ENCODE data around the gene SETDB1. TPM values are rescaled to one million over a fixed set of nuclear protein-coding genes. Genes with fewer than 3 reads are reported as not detected.
A peak's percentile ranks its signal among the peaks of the same experiment; 100 is the strongest.

The SETDB1 gene
- total RNA-seq, 1 donor from 2014 or later: 30.0 TPM

DNA sequence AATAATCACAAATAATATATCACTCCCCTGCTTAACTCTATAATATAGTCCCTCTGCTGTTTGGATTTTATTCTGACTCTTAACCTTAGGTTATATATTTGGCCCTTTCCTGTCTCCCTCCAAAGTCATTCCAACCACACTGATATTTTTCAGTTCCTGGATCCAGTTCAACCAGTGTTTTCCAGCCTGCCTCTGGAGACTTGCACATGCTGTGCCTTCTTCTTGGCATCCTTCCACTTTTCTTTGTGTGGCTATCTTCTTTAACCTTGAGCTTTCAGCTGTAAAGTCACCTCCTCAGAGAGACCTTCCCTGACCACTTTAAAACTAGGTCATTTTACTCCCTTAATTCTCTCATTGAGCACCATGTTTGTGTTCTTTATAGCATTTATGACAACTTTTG lies 29.1 kb downstream of the SETDB1 start:
- H3K79me2 ChIP-seq (ENCODE audit: insufficient read depth, low read length): no peaks in the 10 kb centered on the region
- H3K4me1 Mint-ChIP-seq (ENCODE audit: low read depth, unreplicated experiment): no peaks in the 10 kb centered on the region
- no peaks in the 10 kb centered on the region for H3K4me1 ChIP-seq (ENCODE audit: insufficient read depth, low read length)
- peaks cover 22% of the 10 kb centered on the region for H3K36me3 Mint-ChIP-seq (ENCODE audit: low read depth, unreplicated experiment)
- no peak overlapping the region for H2AFZ ChIP-seq (ENCODE audit: low read depth, low read length)
- TF ChIP-seq EZH2 (IDR thresholded peaks at IDR 0.05; ENCODE audit: insufficient read depth, low read length): no peak
- TF ChIP-seq, protein P1, sequence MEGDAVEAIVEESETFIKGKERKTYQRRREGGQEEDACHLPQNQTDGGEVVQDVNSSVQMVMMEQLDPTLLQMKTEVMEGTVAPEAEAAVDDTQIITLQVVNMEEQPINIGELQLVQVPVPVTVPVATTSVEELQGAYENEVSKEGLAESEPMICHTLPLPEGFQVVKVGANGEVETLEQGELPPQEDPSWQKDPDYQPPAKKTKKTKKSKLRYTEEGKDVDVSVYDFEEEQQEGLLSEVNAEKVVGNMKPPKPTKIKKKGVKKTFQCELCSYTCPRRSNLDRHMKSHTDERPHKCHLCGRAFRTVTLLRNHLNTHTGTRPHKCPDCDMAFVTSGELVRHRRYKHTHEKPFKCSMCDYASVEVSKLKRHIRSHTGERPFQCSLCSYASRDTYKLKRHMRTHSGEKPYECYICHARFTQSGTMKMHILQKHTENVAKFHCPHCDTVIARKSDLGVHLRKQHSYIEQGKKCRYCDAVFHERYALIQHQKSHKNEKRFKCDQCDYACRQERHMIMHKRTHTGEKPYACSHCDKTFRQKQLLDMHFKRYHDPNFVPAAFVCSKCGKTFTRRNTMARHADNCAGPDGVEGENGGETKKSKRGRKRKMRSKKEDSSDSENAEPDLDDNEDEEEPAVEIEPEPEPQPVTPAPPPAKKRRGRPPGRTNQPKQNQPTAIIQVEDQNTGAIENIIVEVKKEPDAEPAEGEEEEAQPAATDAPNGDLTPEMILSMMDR (IDR thresholded peaks at IDR 0.05; ENCODE audit: insufficient read depth, low read depth, low read length): no peak
- H3K27ac ChIP-seq (ENCODE audit: low read depth, low read length): no peak overlapping the region
- H3K27me3 Mint-ChIP-seq (ENCODE audit: low read depth, unreplicated experiment): no peaks in the 10 kb centered on the region
- no peak overlapping the region for H3K4me3 Mint-ChIP-seq (ENCODE audit: unreplicated experiment)
- no peaks in the 10 kb centered on the region for H4K20me1 ChIP-seq (ENCODE audit: insufficient read depth, low read length)
- no peaks in the 10 kb centered on the region for H3K27me3 ChIP-seq (ENCODE audit: insufficient read depth, low read length)
- no peaks in the 10 kb centered on the region for H3K9me3 Mint-ChIP-seq (ENCODE audit: unreplicated experiment)
- DNase-seq (ENCODE audit: low read depth) (no peak), FAIRE-seq (no peak)
- H3K27ac Mint-ChIP-seq (ENCODE audit: unreplicated experiment): peak overlapping the region; percentile 4
- no peak overlapping the region for H3K4me3 ChIP-seq (ENCODE audit: insufficient read depth, low read depth, low read length)
- no peak overlapping the region for H3K9ac ChIP-seq (ENCODE audit: low read length)
- H3K4me2 ChIP-seq (ENCODE audit: low read length): no peak overlapping the region
- peaks cover 33% of the 10 kb centered on the region for H3K36me3 ChIP-seq (ENCODE audit: insufficient read depth, low read length)
- no peaks in the 10 kb centered on the region for H3K9me3 ChIP-seq (ENCODE audit: insufficient read depth, low read depth, low read length)

DNA sequence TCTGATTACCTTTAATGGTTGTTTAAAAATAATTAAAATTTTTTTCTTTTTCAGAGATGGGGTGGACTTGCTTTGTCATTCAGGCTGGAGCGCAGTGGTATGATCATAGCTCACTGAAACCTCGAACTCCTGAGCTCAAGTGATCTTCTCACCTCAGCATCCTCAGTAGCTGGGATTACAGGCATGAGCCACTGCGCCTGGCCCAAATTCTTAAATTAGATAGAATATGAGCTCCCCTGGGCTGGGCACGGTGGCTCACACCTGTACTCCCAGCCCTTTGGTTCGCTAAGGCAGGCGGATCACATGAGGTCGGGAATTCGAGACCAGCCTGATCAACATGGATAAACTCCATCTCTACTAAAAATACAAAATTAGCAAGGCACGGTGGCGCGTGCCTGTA lies 31.5 kb downstream of the SETDB1 start:
- Mint-ChIP-seq H3K27ac (ENCODE audit: unreplicated experiment) (no peak overlapping the region), H3K4me1 (ENCODE audit: low read depth, unreplicated experiment) (no peaks in the 10 kb centered on the region), H3K4me3 (ENCODE audit: unreplicated experiment) (no peak overlapping the region), H3K27me3 (ENCODE audit: low read depth, unreplicated experiment) (no peaks in the 10 kb centered on the region), H3K9me3 (ENCODE audit: unreplicated experiment) (no peaks in the 10 kb centered on the region), H3K36me3 (ENCODE audit: low read depth, unreplicated experiment) (peaks cover 20% of the 10 kb centered on the region)
- H3K27ac ChIP-seq (ENCODE audit: low read depth, low read length): no peak overlapping the region
- FAIRE-seq (no peak), DNase-seq (ENCODE audit: low read depth) (no peak)
- TF ChIP-seq, protein P1 (IDR thresholded peaks at IDR 0.05; ENCODE audit: insufficient read depth, low read depth, low read length): no peak
- no peak for TF ChIP-seq EZH2 (IDR thresholded peaks at IDR 0.05; ENCODE audit: insufficient read depth, low read length)
- peaks cover 35% of the 10 kb centered on the region for H3K36me3 ChIP-seq (ENCODE audit: insufficient read depth, low read length)
- no peak overlapping the region for H3K4me2 ChIP-seq (ENCODE audit: low read length)
- H3K9ac ChIP-seq (ENCODE audit: low read length): no peak overlapping the region
- H3K27me3 ChIP-seq (ENCODE audit: insufficient read depth, low read length): no peaks in the 10 kb centered on the region
- no peaks in the 10 kb centered on the region for H4K20me1 ChIP-seq (ENCODE audit: insufficient read depth, low read length)
- H3K79me2 ChIP-seq (ENCODE audit: insufficient read depth, low read length): no peaks in the 10 kb centered on the region
- H2AFZ ChIP-seq (ENCODE audit: low read depth, low read length): no peak overlapping the region
- H3K4me3 ChIP-seq (ENCODE audit: insufficient read depth, low read depth, low read length): no peak overlapping the region
- H3K9me3 ChIP-seq (ENCODE audit: insufficient read depth, low read depth, low read length): no peaks in the 10 kb centered on the region
- no peaks in the 10 kb centered on the region for H3K4me1 ChIP-seq (ENCODE audit: insufficient read depth, low read length)

DNA sequence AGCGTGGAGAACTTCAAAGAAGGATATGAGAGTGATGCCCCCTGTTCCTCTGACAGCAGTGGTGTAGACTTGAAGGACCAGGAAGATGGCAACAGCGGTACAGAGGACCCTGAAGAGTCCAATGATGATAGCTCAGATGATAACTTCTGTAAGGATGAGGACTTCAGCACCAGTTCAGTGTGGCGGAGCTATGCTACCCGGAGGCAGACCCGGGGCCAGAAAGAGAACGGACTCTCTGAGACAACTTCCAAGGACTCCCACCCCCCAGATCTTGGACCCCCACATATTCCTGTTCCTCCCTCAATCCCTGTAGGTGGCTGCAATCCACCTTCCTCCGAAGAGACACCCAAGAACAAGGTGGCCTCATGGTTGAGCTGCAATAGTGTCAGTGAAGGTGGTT lies 34.5 kb downstream of the SETDB1 start:
- Histone ChIP-seq H3K27ac (ENCODE audit: low read depth, low read length) (no peak overlapping the region), H3K36me3 (ENCODE audit: insufficient read depth, low read length) (peaks cover 47% of the 10 kb centered on the region), H3K27me3 (ENCODE audit: insufficient read depth, low read length) (no peaks in the 10 kb centered on the region), H3K9me3 (ENCODE audit: insufficient read depth, low read depth, low read length) (no peaks in the 10 kb centered on the region), H3K4me3 (ENCODE audit: insufficient read depth, low read depth, low read length) (no peak overlapping the region), H3K79me2 (ENCODE audit: insufficient read depth, low read length) (no peaks in the 10 kb centered on the region), H3K4me2 (ENCODE audit: low read length) (no peak overlapping the region), H3K4me1 (ENCODE audit: insufficient read depth, low read length) (no peaks in the 10 kb centered on the region), H4K20me1 (ENCODE audit: insufficient read depth, low read length) (peaks cover 11% of the 10 kb centered on the region), H2AFZ (ENCODE audit: low read depth, low read length) (no peak overlapping the region), H3K9ac (ENCODE audit: low read length) (no peak overlapping the region)
- Mint-ChIP-seq H3K9me3 (ENCODE audit: unreplicated experiment) (no peaks in the 10 kb centered on the region), H3K27me3 (ENCODE audit: low read depth, unreplicated experiment) (no peaks in the 10 kb centered on the region), H3K4me1 (ENCODE audit: low read depth, unreplicated experiment) (no peaks in the 10 kb centered on the region), H3K27ac (ENCODE audit: unreplicated experiment) (no peak overlapping the region), H3K36me3 (ENCODE audit: low read depth, unreplicated experiment) (peaks cover 36% of the 10 kb centered on the region), H3K4me3 (ENCODE audit: unreplicated experiment) (no peak overlapping the region)
- FAIRE-seq: no peak
- TF ChIP-seq, protein P1 (IDR thresholded peaks at IDR 0.05; ENCODE audit: insufficient read depth, low read depth, low read length): no peak
- TF ChIP-seq EZH2 (IDR thresholded peaks at IDR 0.05; ENCODE audit: insufficient read depth, low read length): no peak
- DNase-seq (ENCODE audit: low read depth): no peak

All from astrocyte (in vitro differentiated cells and primary cell).